ENCODE measurements around the gene NMNAT2.

The NMNAT2 gene

GRCh38 chr1:183281039-183281438 is 137.1 kb downstream of the NMNAT2 start:
- Histone ChIP-seq H3K27me3 (no peaks in the 10 kb centered on the region), H3K9me3 (no peaks in the 10 kb centered on the region), H3K36me3 (no peaks in the 10 kb centered on the region; the same call in none of the 2 replicates), H3K4me1 (peaks cover 28% of the 10 kb centered on the region), H3K4me3 (ENCODE audit: low read depth, low read length) (no peak overlapping the region)
- no peak for TF ChIP-seq CTCF (IDR thresholded peaks at IDR 0.05; ENCODE audit: low read depth, low read length)
- DNase-seq = no peak

- Histone ChIP-seq H3K36me3 (no peaks in the 10 kb centered on the region; the same call in none of the 2 replicates), H3K9me3 (no peaks in the 10 kb centered on the region), H3K4me1 (peaks cover 30% of the 10 kb centered on the region), H3K27me3 (no peaks in the 10 kb centered on the region), H3K4me3 (ENCODE audit: low read depth, low read length) (no peak overlapping the region)
- no peak for TF ChIP-seq CTCF (IDR thresholded peaks at IDR 0.05; ENCODE audit: low read depth, low read length)
- no peak for DNase-seq
Observed at GRCh38 chr1:183279835-183280234, 138.3 kb downstream of the NMNAT2 start.

- peaks cover 30% of the 10 kb centered on the region for H3K4me1 ChIP-seq
- DNase-seq = no peak
- H3K27me3 ChIP-seq = no peaks in the 10 kb centered on the region
- TF ChIP-seq CTCF (IDR thresholded peaks at IDR 0.05; ENCODE audit: low read depth, low read length) = no peak
- no peaks in the 10 kb centered on the region for H3K9me3 ChIP-seq
- no peak overlapping the region for H3K4me3 ChIP-seq (ENCODE audit: low read depth, low read length)
- H3K36me3 ChIP-seq = no peaks in the 10 kb centered on the region; the same call in none of the 2 replicates
Observed at GRCh38 chr1:183278739-183279591, 139.2 kb downstream of the NMNAT2 start.

- Histone ChIP-seq H3K9me3 (no peaks in the 10 kb centered on the region), H3K4me1 (peaks cover 30% of the 10 kb centered on the region), H3K4me3 (ENCODE audit: low read depth, low read length) (no peak overlapping the region), H3K36me3 (no peaks in the 10 kb centered on the region; the same call in none of the 2 replicates), H3K27me3 (no peaks in the 10 kb centered on the region)
- no peak for DNase-seq
- TF ChIP-seq CTCF (IDR thresholded peaks at IDR 0.05; ENCODE audit: low read depth, low read length) = no peak
Observed at GRCh38 chr1:183277821-183278738, 140.1 kb downstream of the NMNAT2 start.

GRCh38 chr1:183276386-183277080 is 141.6 kb downstream of the NMNAT2 start:
- Histone ChIP-seq H3K36me3 (no peaks in the 10 kb centered on the region; the same call in none of the 2 replicates), H3K4me3 (ENCODE audit: low read depth, low read length) (no peak overlapping the region), H3K9me3 (no peaks in the 10 kb centered on the region), H3K27me3 (no peaks in the 10 kb centered on the region), H3K4me1 (peaks cover 28% of the 10 kb centered on the region)
- no peak for TF ChIP-seq CTCF (IDR thresholded peaks at IDR 0.05; ENCODE audit: low read depth, low read length)
- DNase-seq = no peak
